Endothelial cell of umbilical vein (primary cell): ENCODE data around the gene ADAP1. TPM values are rescaled to one million over a fixed set of nuclear protein-coding genes. Genes with fewer than 3 reads are reported as not detected.

ENCODE experiments used
- BruUV-seq: library from RNA; stranded (reverse); fragments of 400-500 nt; replicated peaks from 2 replicates; lab custom pipeline; 2021; lab: Mats Ljungman, UMichigan
- CTCF ChIA-PET: fragments of 300-600, 350-600 bp; sonication (Branson Sonifier 250); formaldehyde crosslinking; loops from one replicate; lab custom pipeline; 2021; ENCODE audit warnings: antibody characterized with exemption, inconsistent platforms; lab: Charles Lee
- POLR2A ChIA-PET: fragments of 300-600, 350-600 bp; sonication (Branson Sonifier 250); formaldehyde crosslinking; loops from one replicate; lab custom pipeline; 2021; ENCODE audit warnings: antibody characterized with exemption, inconsistent platforms; lab: Charles Lee
- DNase-seq: peaks from one replicate; pipeline ENCODE4 v3.0.0-alpha.2; 2011; ENCODE audit warnings: low read depth, low spot score
- FAIRE-seq: peaks from 2 replicates; lab custom pipeline; 2011; peaks lifted over from hg19 to GRCh38; lab: Jason Lieb, UNC
- H2AFZ ChIP-seq: 2 replicates; pipeline ENCODE4 v1.6.0; 2012; ENCODE audit warnings: low read depth, low read length, control low read depth, inconsistent platforms
- H3K27ac ChIP-seq: 2 replicates; pipeline ENCODE4 v1.5.1; 2011; ENCODE audit warnings: low read depth, mild to moderate bottlenecking, control low read depth, low read length, moderate library complexity; ENCODE audit not compliant: insufficient read depth
- H3K27me3 ChIP-seq, 2 experiments: 2 replicates each; pipeline versions ENCODE4 v1.6.0 to v1.6.1; 2011; ENCODE audit warnings: low read length in 2 of 2, mixed read lengths in 1 of 2; ENCODE audit not compliant: control insufficient read depth in 2 of 2, insufficient read depth in 2 of 2
- H3K36me3 ChIP-seq, 2 experiments: 2 replicates in 1 of 2; 3 replicates in 1 of 2; pipeline ENCODE4 v1.5.1; 2011; ENCODE audit warnings: low read length in 2 of 2, mild to moderate bottlenecking in 1 of 2, moderate library complexity in 1 of 2; ENCODE audit not compliant: control insufficient read depth in 2 of 2, insufficient read depth in 2 of 2; ENCODE audit errors: extremely low read depth in 1 of 2
- H3K4me1 ChIP-seq: 3 replicates; pipeline ENCODE4 v1.5.1; 2011; ENCODE audit warnings: mild to moderate bottlenecking, low read length; ENCODE audit not compliant: control insufficient read depth, insufficient read depth; ENCODE audit errors: extremely low read depth
- H3K4me2 ChIP-seq: 2 replicates; pipeline ENCODE4 v1.6.1; 2011; ENCODE audit warnings: low read length, control low read depth, mixed read lengths; ENCODE audit not compliant: insufficient read depth
- H3K4me3 ChIP-seq, 3 experiments: fragments of 200-600 bp in 1 of 3; sonication (generic), shearing (Covaris generic) in 1 of 3; replicated peaks in 1 of 3; 2 replicates each; pipeline ENCODE4 v1.5.1; 2011 to 2016; ENCODE audit warnings: control low read depth in 3 of 3, low read length in 3 of 3, mild to moderate bottlenecking in 2 of 3, inconsistent platforms in 1 of 3, low read depth in 1 of 3, moderate library complexity in 1 of 3; ENCODE audit not compliant: insufficient read depth in 1 of 3
- H3K79me2 ChIP-seq: 2 replicates; pipeline ENCODE4 v1.6.0; 2012; ENCODE audit warnings: low read length, inconsistent platforms; ENCODE audit not compliant: control insufficient read depth, insufficient read depth
- H3K9ac ChIP-seq: replicated peaks from 2 replicates; pipeline ENCODE3; 2011; ENCODE audit warnings: low read length, control low read depth; ENCODE audit not compliant: insufficient read depth; ENCODE audit errors: extremely low read depth
- H3K9me1 ChIP-seq: replicated peaks from 3 replicates; pipeline ENCODE4 v1.6.0; 2011; ENCODE audit warnings: mild to moderate bottlenecking, low read length; ENCODE audit not compliant: control insufficient read depth, insufficient read depth; ENCODE audit errors: extremely low read depth
- H3K9me3 ChIP-seq: replicated peaks from 2 replicates; pipeline ENCODE4 v1.5.1; 2012; ENCODE audit warnings: low read length, inconsistent platforms; ENCODE audit not compliant: control insufficient read depth, insufficient read depth
- H4K20me1 ChIP-seq: replicated peaks from 2 replicates; pipeline ENCODE3; 2011; ENCODE audit warnings: mild to moderate bottlenecking, low read length; ENCODE audit not compliant: control insufficient read depth, insufficient read depth; ENCODE audit errors: extremely low read depth
- CTCF ChIP-seq, 2 donors: IDR thresholded peaks; 1 replicate in 1 of 2; 2 replicates in 1 of 2; pipeline ENCODE4 v1.5.1; 2011; ENCODE audit warnings: low read length in 2 of 2, mild to moderate bottlenecking in 2 of 2, moderate library complexity in 2 of 2, control low read depth in 1 of 2, inconsistent platforms in 1 of 2, low read depth in 1 of 2; ENCODE audit not compliant: insufficient read depth in 1 of 2; ENCODE audit errors: extremely low read depth in 1 of 2
- EZH2 ChIP-seq: IDR thresholded peaks from 2 replicates; pipeline ENCODE4 v1.6.1; 2012; ENCODE audit warnings: borderline replicate concordance, low read depth, mild to moderate bottlenecking, moderate library complexity, low read length, inconsistent platforms; ENCODE audit not compliant: severe bottlenecking
- FOS ChIP-seq: IDR thresholded peaks from 2 replicates; pipeline ENCODE4 v1.6.1; 2011; ENCODE audit warnings: mild to moderate bottlenecking, low read length, moderate library complexity, borderline replicate concordance; ENCODE audit not compliant: insufficient read depth
- GATA2 ChIP-seq: IDR thresholded peaks from 2 replicates; pipeline ENCODE4 v1.7.0; 2011; ENCODE audit warnings: low read depth, mild to moderate bottlenecking, moderate library complexity, mixed read lengths, low read length; ENCODE audit not compliant: insufficient read length, insufficient read depth
- JUN ChIP-seq: IDR thresholded peaks from 2 replicates; pipeline ENCODE4 v1.6.1; 2011; ENCODE audit warnings: borderline replicate concordance, low read depth; ENCODE audit not compliant: insufficient read length, insufficient read depth
- MYC ChIP-seq: IDR thresholded peaks from one replicate; pipeline ENCODE4 v1.6.1; 2011; ENCODE audit warnings: mild to moderate bottlenecking, low read depth, low read length
- POLR2A ChIP-seq: IDR thresholded peaks from 2 replicates; pipeline ENCODE4 v1.6.1; 2012; ENCODE audit warnings: low read depth, mild to moderate bottlenecking, control low read depth, low read length
- POLR2AphosphoS5 ChIP-seq: IDR thresholded peaks from 2 replicates; pipeline ENCODE4 v1.6.1; 2012; ENCODE audit warnings: low read depth, mild to moderate bottlenecking, control low read depth, low read length, moderate library complexity; ENCODE audit not compliant: insufficient read depth
- dilution Hi-C: fragments of 300-500 bp; cut with MboI; formaldehyde crosslinking; loops from one replicate; pipeline ENCODE4 v1.15.0; 2019; ENCODE audit warnings: low sequenced_read_pairs; ENCODE audit not compliant: extremely low pct_ligation_motif_present
- intact Hi-C: fragments of 100-400 bp; cut with micrococcal nuclease; formaldehyde crosslinking; loops from one replicate; pipeline ENCODE4 v1.10.0; 2022
- polyA plus RNA-seq, 4 experiments: library from polyadenylated mRNA; depleted of rRNA in 3 of 4; stranded (reverse) in 3 of 4; unstranded in 1 of 4; fragments of >200 nt; gene quantifications; 2 replicates each; pipeline versions ENCODE4 v1.2.1 to v1.2.3, GENCODE V29; 2011 to 2012; ENCODE audit warnings: missing spikeins in 1 of 4
- total RNA-seq: library from RNA; stranded (reverse); gene quantifications from 2 replicates; pipeline ENCODE4 v1.2.3, GENCODE V29; 2021
- TF ChIP-seq, protein P1 (sequence below): IDR thresholded peaks from 2 replicates; pipeline ENCODE4 v1.6.1; 2011; ENCODE audit not compliant: insufficient read depth, insufficient read length

Gene ADAP1
- total and polyA plus RNA-seq, 2 donors (not counting 3 experiments of a cell fraction or from before 2014, with no cell fraction given) = 0.49 to 0.58 TPM

GRCh38 chr7:949021-949934 is 5.2 kb downstream of the ADAP1 start:
- H3K27ac ChIP-seq = no peak overlapping the region
- dilution Hi-C loops = no loop called here
- no peak for TF ChIP-seq EZH2
- TF ChIP-seq, protein P1, sequence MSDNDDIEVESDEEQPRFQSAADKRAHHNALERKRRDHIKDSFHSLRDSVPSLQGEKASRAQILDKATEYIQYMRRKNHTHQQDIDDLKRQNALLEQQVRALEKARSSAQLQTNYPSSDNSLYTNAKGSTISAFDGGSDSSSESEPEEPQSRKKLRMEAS = no peak
- TF ChIP-seq FOS = no peak
- no peak for TF ChIP-seq GATA2
- TF ChIP-seq CTCF (IDR thresholded peaks at IDR 0.05; ENCODE audit: extremely low read depth in 1 of 2, insufficient read depth in 1 of 2, low read depth in 1 of 2, low read length in 2 of 2) = no peak
- TF ChIP-seq POLR2A = no peak
- TF ChIP-seq MYC = no peak
- no peak for TF ChIP-seq JUN
- no peak for TF ChIP-seq POLR2AphosphoS5
- no peak overlapping the region for H3K4me3 ChIP-seq
- POLR2A ChIA-PET = no interaction called here
- H3K9ac ChIP-seq = no peak overlapping the region
- no peaks in the 10 kb centered on the region for H3K4me1 ChIP-seq
- no peaks in the 10 kb centered on the region for H3K79me2 ChIP-seq
- no TSS peak for BruUV-seq
- H3K9me3 ChIP-seq = no peaks in the 10 kb centered on the region
- no peak for FAIRE-seq
- CTCF ChIA-PET = no interaction called here
- H3K27me3 ChIP-seq = peaks cover 0 to 4% of the 10 kb centered on the region in 2 experiments
- no peaks in the 10 kb centered on the region for H3K9me1 ChIP-seq
- H2AFZ ChIP-seq = no peak overlapping the region
- no peaks in the 10 kb centered on the region for H4K20me1 ChIP-seq
- intact Hi-C loops = no loop called here
- no peaks in the 10 kb centered on the region for H3K36me3 ChIP-seq
- no peak overlapping the region for H3K4me2 ChIP-seq
- DNase-seq = no peak
